Mammary epithelial cell (primary cell): ENCODE data around the gene DOCK2.

ENCODE experiments used
- EZH2 ChIP-seq: IDR thresholded peaks from 2 replicates; pipeline ENCODE4 v1.6.1; 2012; ENCODE audit warnings: low read length, inconsistent platforms, borderline replicate concordance
- TF ChIP-seq, protein P1 (sequence below), 2 donors: IDR thresholded peaks in 1 of 2; conservative IDR thresholded peaks in 1 of 2; 2 replicates each; pipeline ENCODE4 v1.5.1; 2011 to 2012; ENCODE audit warnings: inconsistent platforms in 2 of 2, low read length in 2 of 2, mild to moderate bottlenecking in 2 of 2, control low read depth in 1 of 2, low read depth in 1 of 2; ENCODE audit not compliant: insufficient read depth in 1 of 2; ENCODE audit errors: extremely low read depth in 1 of 2

DNA sequence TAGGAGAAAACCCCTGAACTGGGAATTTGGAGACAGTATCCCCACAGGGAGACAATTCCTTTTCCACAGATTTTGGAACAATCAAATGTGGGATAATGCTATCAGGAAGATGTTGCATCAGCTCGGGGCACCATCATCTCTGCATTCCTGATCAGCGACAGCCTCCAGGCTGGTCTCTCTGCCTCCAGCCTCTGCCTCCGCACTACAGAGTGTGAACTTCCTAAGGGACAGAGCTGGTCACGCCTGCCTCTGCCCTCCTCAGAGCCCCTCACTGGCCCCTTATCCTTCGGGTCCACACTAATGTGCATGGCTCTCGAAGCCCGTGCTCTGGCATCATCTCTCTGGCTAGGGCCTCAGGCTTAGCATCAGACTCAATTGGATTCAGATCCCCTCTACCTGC is 477.2 kb downstream of the DOCK2 start:
- TF ChIP-seq, protein P1, sequence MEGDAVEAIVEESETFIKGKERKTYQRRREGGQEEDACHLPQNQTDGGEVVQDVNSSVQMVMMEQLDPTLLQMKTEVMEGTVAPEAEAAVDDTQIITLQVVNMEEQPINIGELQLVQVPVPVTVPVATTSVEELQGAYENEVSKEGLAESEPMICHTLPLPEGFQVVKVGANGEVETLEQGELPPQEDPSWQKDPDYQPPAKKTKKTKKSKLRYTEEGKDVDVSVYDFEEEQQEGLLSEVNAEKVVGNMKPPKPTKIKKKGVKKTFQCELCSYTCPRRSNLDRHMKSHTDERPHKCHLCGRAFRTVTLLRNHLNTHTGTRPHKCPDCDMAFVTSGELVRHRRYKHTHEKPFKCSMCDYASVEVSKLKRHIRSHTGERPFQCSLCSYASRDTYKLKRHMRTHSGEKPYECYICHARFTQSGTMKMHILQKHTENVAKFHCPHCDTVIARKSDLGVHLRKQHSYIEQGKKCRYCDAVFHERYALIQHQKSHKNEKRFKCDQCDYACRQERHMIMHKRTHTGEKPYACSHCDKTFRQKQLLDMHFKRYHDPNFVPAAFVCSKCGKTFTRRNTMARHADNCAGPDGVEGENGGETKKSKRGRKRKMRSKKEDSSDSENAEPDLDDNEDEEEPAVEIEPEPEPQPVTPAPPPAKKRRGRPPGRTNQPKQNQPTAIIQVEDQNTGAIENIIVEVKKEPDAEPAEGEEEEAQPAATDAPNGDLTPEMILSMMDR (conservative IDR thresholded peaks at IDR 0.05 in 1 of 2, IDR thresholded peaks at IDR 0.05 in 1 of 2; ENCODE audit: extremely low read depth in 1 of 2, insufficient read depth in 1 of 2, low read depth in 1 of 2, low read length in 2 of 2) = no peak
- no peak for TF ChIP-seq EZH2
